ENCODE results near the gene THADA.

THADA gene

GRCh38 chr2:43318791-43319190 is 277.0 kb downstream of the THADA start:
- H2AFZ ChIP-seq (ENCODE audit: low read depth, low read length, severe bottlenecking): no peak overlapping the region
- no peaks in the 10 kb centered on the region for H4K20me1 ChIP-seq (ENCODE audit: low read depth, low read length)
- H3K36me3 ChIP-seq (ENCODE audit: low read length): no peaks in the 10 kb centered on the region
- no peak overlapping the region for H3K4me2 ChIP-seq (ENCODE audit: low read depth, low read length, poor library complexity, severe bottlenecking)
- H3K9me3 ChIP-seq (ENCODE audit: insufficient read depth, low read length): no peaks in the 10 kb centered on the region
- H3K9ac ChIP-seq (ENCODE audit: low read length): no peak overlapping the region
- no peaks in the 10 kb centered on the region for H3F3A ChIP-seq (ENCODE audit: insufficient read depth)
- no peaks in the 10 kb centered on the region for H3K79me2 ChIP-seq (ENCODE audit: insufficient read depth, low read length)
- H3K9me2 ChIP-seq (replicated peaks; ENCODE audit: insufficient read depth, low read length): no peaks in the 10 kb centered on the region
- H3K4me3 ChIP-seq (ENCODE audit: insufficient read depth, low read length, poor library complexity, severe bottlenecking): no peak overlapping the region
- no peak overlapping the region for H3K27ac ChIP-seq (ENCODE audit: low read depth, low read length)
- TF ChIP-seq EZH2phosphoT487 (conservative IDR thresholded peaks at IDR 0.05; ENCODE audit: low read length) (no peak), CTCF (IDR thresholded peaks at IDR 0.05; ENCODE audit: insufficient read depth, low read length, poor library complexity, severe bottlenecking) (no peak)
- H3K27me3 ChIP-seq (ENCODE audit: low read length): no peaks in the 10 kb centered on the region

GRCh38 chr2:43317680-43318079 is 278.2 kb downstream of the THADA start:
- H3K36me3 ChIP-seq (ENCODE audit: low read length): no peaks in the 10 kb centered on the region
- no peaks in the 10 kb centered on the region for H3K9me2 ChIP-seq (replicated peaks; ENCODE audit: insufficient read depth, low read length)
- H3K79me2 ChIP-seq (ENCODE audit: insufficient read depth, low read length): no peaks in the 10 kb centered on the region
- no peaks in the 10 kb centered on the region for H3F3A ChIP-seq (ENCODE audit: insufficient read depth)
- H3K4me2 ChIP-seq (ENCODE audit: low read depth, low read length, poor library complexity, severe bottlenecking): no peak overlapping the region
- no peaks in the 10 kb centered on the region for H3K27me3 ChIP-seq (ENCODE audit: low read length)
- no peaks in the 10 kb centered on the region for H3K9me3 ChIP-seq (ENCODE audit: insufficient read depth, low read length)
- no peak overlapping the region for H3K4me3 ChIP-seq (ENCODE audit: insufficient read depth, low read length, poor library complexity, severe bottlenecking)
- no peak overlapping the region for H2AFZ ChIP-seq (ENCODE audit: low read depth, low read length, severe bottlenecking)
- no peak overlapping the region for H3K27ac ChIP-seq (ENCODE audit: low read depth, low read length)
- H4K20me1 ChIP-seq (ENCODE audit: low read depth, low read length): no peaks in the 10 kb centered on the region
- no peak overlapping the region for H3K9ac ChIP-seq (ENCODE audit: low read length)
- TF ChIP-seq CTCF (IDR thresholded peaks at IDR 0.05; ENCODE audit: insufficient read depth, low read length, poor library complexity, severe bottlenecking) (no peak), EZH2phosphoT487 (conservative IDR thresholded peaks at IDR 0.05; ENCODE audit: low read length) (no peak)

GRCh38 chr2:43317194-43317593 is 278.6 kb downstream of the THADA start:
- H3K9me3 ChIP-seq (ENCODE audit: insufficient read depth, low read length): no peaks in the 10 kb centered on the region
- H2AFZ ChIP-seq (ENCODE audit: low read depth, low read length, severe bottlenecking): no peak overlapping the region
- TF ChIP-seq CTCF (IDR thresholded peaks at IDR 0.05; ENCODE audit: insufficient read depth, low read length, poor library complexity, severe bottlenecking) (no peak), EZH2phosphoT487 (conservative IDR thresholded peaks at IDR 0.05; ENCODE audit: low read length) (no peak)
- no peak overlapping the region for H3K4me2 ChIP-seq (ENCODE audit: low read depth, low read length, poor library complexity, severe bottlenecking)
- H3K9me2 ChIP-seq (replicated peaks; ENCODE audit: insufficient read depth, low read length): no peaks in the 10 kb centered on the region
- no peaks in the 10 kb centered on the region for H4K20me1 ChIP-seq (ENCODE audit: low read depth, low read length)
- H3K36me3 ChIP-seq (ENCODE audit: low read length): no peaks in the 10 kb centered on the region
- no peaks in the 10 kb centered on the region for H3F3A ChIP-seq (ENCODE audit: insufficient read depth)
- no peak overlapping the region for H3K9ac ChIP-seq (ENCODE audit: low read length)
- H3K27me3 ChIP-seq (ENCODE audit: low read length): no peaks in the 10 kb centered on the region
- no peak overlapping the region for H3K27ac ChIP-seq (ENCODE audit: low read depth, low read length)
- H3K4me3 ChIP-seq (ENCODE audit: insufficient read depth, low read length, poor library complexity, severe bottlenecking): no peak overlapping the region
- H3K79me2 ChIP-seq (ENCODE audit: insufficient read depth, low read length): no peaks in the 10 kb centered on the region
